GM12878 (cell line): ENCODE results near the gene SIMC1.

Experiments used
- CTCF ChIP-seq, 3 experiments: IDR thresholded peaks in 2 of 3; conservative IDR thresholded peaks in 1 of 3; 2 replicates each; pipeline ENCODE4 v1.5.1; 2011; ENCODE audit warnings: low read depth in 3 of 3, low read length in 3 of 3, mild to moderate bottlenecking in 3 of 3, control low read depth in 2 of 3, moderate library complexity in 2 of 3, inconsistent platforms in 1 of 3, mixed read lengths in 1 of 3; ENCODE audit not compliant: control insufficient read depth in 2 of 3, insufficient read depth in 1 of 3; ENCODE audit errors: extremely low read depth in 1 of 3
- CUX1 ChIP-seq: IDR thresholded peaks from 2 replicates; pipeline ENCODE4 v1.6.1; 2012; ENCODE audit warnings: improper control_type of control experiment, low read depth, low read length; ENCODE audit not compliant: insufficient replicate concordance
- FOS ChIP-seq: IDR thresholded peaks from 3 replicates; pipeline ENCODE4 v1.6.1; 2011; ENCODE audit warnings: borderline replicate concordance; ENCODE audit not compliant: insufficient read length; ENCODE audit errors: extremely low read depth
- HSF1 ChIP-seq: fragments of 150-350 bp; IDR thresholded peaks from 2 replicates; pipeline ENCODE4 v1.6.1; 2014; ENCODE audit warnings: mild to moderate bottlenecking, low read depth, low read length
- JUND ChIP-seq: IDR thresholded peaks from 2 replicates; pipeline ENCODE4 v1.6.1; 2012; ENCODE audit warnings: low read depth, mild to moderate bottlenecking, low read length, improper control_type of control experiment, moderate library complexity
- NRF1 ChIP-seq: conservative IDR thresholded peaks from 2 replicates; pipeline ENCODE4 v1.6.1; 2011; ENCODE audit warnings: mild to moderate bottlenecking, low read depth, low read length, improper control_type of control experiment
- PAX8 ChIP-seq: fragments of 450-650 bp; IDR thresholded peaks from 2 replicates; pipeline ENCODE4 v1.6.1; 2017; ENCODE audit warnings: mild to moderate bottlenecking, moderate library complexity
- POLR2A ChIP-seq: IDR thresholded peaks from 2 replicates; pipeline ENCODE4 v1.6.1; 2011; ENCODE audit warnings: low read depth, mild to moderate bottlenecking, low read length
- TCF7 ChIP-seq: IDR thresholded peaks from 2 replicates; pipeline ENCODE4 v1.6.1; 2014; ENCODE audit warnings: antibody characterized with exemption, borderline replicate concordance
- USF1 ChIP-seq: IDR thresholded peaks from 2 replicates; pipeline ENCODE4 v1.6.1; 2011; ENCODE audit warnings: borderline replicate concordance, low read depth, mild to moderate bottlenecking, moderate library complexity, mixed read lengths, low read length; ENCODE audit not compliant: insufficient read depth; ENCODE audit errors: extremely low read length
- ZNF217 ChIP-seq: fragments of 450-650 bp; IDR thresholded peaks from 2 replicates; pipeline ENCODE4 v1.6.1; 2017; ENCODE audit warnings: antibody characterized with exemption, mild to moderate bottlenecking
- ZNF384 ChIP-seq: IDR thresholded peaks from 2 replicates; pipeline ENCODE4 v1.6.1; 2012; ENCODE audit warnings: low read depth, mild to moderate bottlenecking, low read length, improper control_type of control experiment, borderline replicate concordance

- TF ChIP-seq CTCF (IDR thresholded peaks at IDR 0.05 in 2 of 3, conservative IDR thresholded peaks at IDR 0.05 in 1 of 3; ENCODE audit: control insufficient read depth in 2 of 3, extremely low read depth in 1 of 3, insufficient read depth in 1 of 3, low read depth in 3 of 3, low read length in 3 of 3) (no peak), ZNF217 (no peak), POLR2A (0 out of 2 replicates have a peak, but pooled peaks have one; percentile 6), NRF1 (no peak), JUND (no peak), PAX8 (no peak), TCF7 (no peak), HSF1 (no peak), CUX1 (no peak), FOS (no peak), USF1 (no peak), ZNF384 (no peak)
Measured at GRCh38 chr5:176384366-176384930, 146.2 kb downstream of the SIMC1 start.
